ENCODE results near the gene MDP1.

- no peak for TF ChIP-seq SUZ12 (IDR thresholded peaks at IDR 0.05)
- no peak for TF ChIP-seq FOXK2 (IDR thresholded peaks at IDR 0.05)
- no peak for TF ChIP-seq LEF1 (IDR thresholded peaks at IDR 0.05; ENCODE audit: borderline replicate concordance)
- TF ChIP-seq FOXA1 (IDR thresholded peaks at IDR 0.05), result no peak
- no peak for TF ChIP-seq HDGF (IDR thresholded peaks at IDR 0.05; ENCODE audit: borderline replicate concordance)
- no peak for TF ChIP-seq L3MBTL2 (conservative IDR thresholded peaks at IDR 0.05)
- no peak for TF ChIP-seq SP1 (IDR thresholded peaks at IDR 0.05)
- TF ChIP-seq NFRKB (IDR thresholded peaks at IDR 0.05), result no peak
- no peak for TF ChIP-seq BHLHE40 (IDR thresholded peaks at IDR 0.05; ENCODE audit: borderline replicate concordance)
- TF ChIP-seq FOXM1 (IDR thresholded peaks at IDR 0.05; ENCODE audit: borderline replicate concordance), result no peak
- no peak for TF ChIP-seq ZNF384 (IDR thresholded peaks at IDR 0.05)
- TF ChIP-seq ARNT (IDR thresholded peaks at IDR 0.05), result no peak
Measured at GRCh38 chr14:24249230-24250021, 33.6 kb upstream of the MDP1 start.

All from HEK293T (cell line).